H54 (cell line): ENCODE data around the gene ENDOV.

Source experiments
- DNase-seq: peaks from one replicate; pipeline ENCODE4 v3.0.0; 2011; ENCODE audit warnings: low spot score, mixed read lengths; ENCODE audit not compliant: insufficient read length
- FAIRE-seq: peaks from 3 replicates; lab custom pipeline; 2011; peaks lifted over from hg19 to GRCh38; lab: Jason Lieb, UNC
- POLR2A ChIP-seq: IDR thresholded peaks from 2 replicates; pipeline ENCODE4 v1.6.1; 2011; ENCODE audit warnings: low read depth, mild to moderate bottlenecking, low read length

ENDOV gene

GRCh38 chr17:80459234-80459633 is 44.3 kb downstream of the ENDOV start:
- DNase-seq (no peak), FAIRE-seq (no peak)
- no peak for TF ChIP-seq POLR2A

- FAIRE-seq (no peak), DNase-seq (no peak)
- no peak for TF ChIP-seq POLR2A
Observed at GRCh38 chr17:80460429-80460834, 45.5 kb downstream of the ENDOV start.

- DNase-seq (no peak), FAIRE-seq (no peak)
Observed at GRCh38 chr17:80461528-80462160, 46.7 kb downstream of the ENDOV start.

GRCh38 chr17:80463784-80464400 is 48.9 kb downstream of the ENDOV start:
- TF ChIP-seq POLR2A = no peak
- DNase-seq = no peak
- FAIRE-seq = no peak

More at GRCh38 chr17:80461528-80462160, 46.7 kb downstream of the ENDOV start:
- no peak for TF ChIP-seq POLR2A

GRCh38 chr17:80464486-80464885 is 49.5 kb downstream of the ENDOV start:
- no peak for DNase-seq
- no peak for FAIRE-seq
- no peak for TF ChIP-seq POLR2A

- no peak for DNase-seq
- no peak for FAIRE-seq
- TF ChIP-seq POLR2A = no peak
Observed at GRCh38 chr17:80465327-80465974, 50.5 kb downstream of the ENDOV start.

- DNase-seq (no peak), FAIRE-seq (no peak)
- TF ChIP-seq POLR2A = no peak
Observed at GRCh38 chr17:80466188-80466705, 51.3 kb downstream of the ENDOV start.

GRCh38 chr17:80468242-80468641 is 53.3 kb downstream of the ENDOV start:
- no peak for TF ChIP-seq POLR2A
- FAIRE-seq (no peak), DNase-seq (no peak)

- DNase-seq (no peak), FAIRE-seq (no peak)
- TF ChIP-seq POLR2A = no peak
Observed at GRCh38 chr17:80468781-80469493, 54.0 kb downstream of the ENDOV start.

GRCh38 chr17:80469667-80470066 is 54.7 kb downstream of the ENDOV start:
- FAIRE-seq (no peak), DNase-seq (no peak)
- no peak for TF ChIP-seq POLR2A

GRCh38 chr17:80470603-80471002 is 55.6 kb downstream of the ENDOV start:
- DNase-seq (no peak), FAIRE-seq (no peak)
- TF ChIP-seq POLR2A = no peak

- TF ChIP-seq POLR2A = no peak
- FAIRE-seq = no peak
- no peak for DNase-seq
Observed at GRCh38 chr17:80471922-80472321, 57.0 kb downstream of the ENDOV start.

GRCh38 chr17:80472996-80473395 is 58.0 kb downstream of the ENDOV start:
- no peak for TF ChIP-seq POLR2A
- FAIRE-seq = no peak
- no peak for DNase-seq

GRCh38 chr17:80473701-80474100 is 58.7 kb downstream of the ENDOV start:
- TF ChIP-seq POLR2A = no peak
- FAIRE-seq = no peak
- no peak for DNase-seq
